ENCODE measurements around the gene DUOXA1.

DNA sequence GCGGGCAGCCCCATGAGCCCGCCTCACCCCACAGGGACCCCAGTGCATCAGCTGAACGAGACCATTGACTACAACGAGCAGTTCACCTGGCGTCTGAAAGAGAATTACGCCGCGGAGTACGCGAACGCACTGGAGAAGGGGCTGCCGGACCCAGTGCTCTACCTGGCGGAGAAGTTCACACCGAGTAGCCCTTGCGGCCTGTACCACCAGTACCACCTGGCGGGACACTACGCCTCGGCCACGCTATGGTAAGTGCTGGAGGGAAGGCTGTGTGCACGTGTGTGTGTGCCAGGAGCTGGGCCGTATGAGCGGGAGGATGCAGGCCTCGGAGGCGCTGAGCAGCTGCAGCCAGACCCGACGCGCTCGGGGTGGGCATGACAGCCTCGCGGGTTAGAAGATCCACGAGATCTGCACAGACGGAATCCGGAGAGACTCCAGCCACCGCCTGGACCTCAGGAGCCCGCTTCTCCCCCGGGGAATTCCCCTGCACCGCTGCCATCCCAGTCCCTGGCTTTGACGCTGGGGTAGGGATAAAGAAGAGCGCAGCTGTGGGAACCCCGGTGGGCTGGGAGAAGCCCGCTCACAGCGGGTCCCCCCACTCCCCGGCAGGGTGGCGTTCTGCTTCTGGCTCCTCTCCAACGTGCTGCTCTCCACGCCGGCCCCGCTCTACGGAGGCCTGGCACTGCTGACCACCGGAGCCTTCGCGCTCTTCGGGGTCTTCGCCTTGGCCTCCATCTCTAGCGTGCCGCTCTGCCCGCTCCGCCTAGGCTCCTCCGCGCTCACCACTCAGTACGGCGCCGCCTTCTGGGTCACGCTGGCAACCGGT, 13.0 kb downstream of the DUOXA1 start:
- TF ChIP-seq CTCF (IDR thresholded peaks at IDR 0.05) (no peak), EZH2 (IDR thresholded peaks at IDR 0.05; ENCODE audit: borderline replicate concordance, insufficient read depth, low read depth, low read length, poor library complexity, severe bottlenecking) (no peak)
